Vagina (tissue), 2 donors: ENCODE data around the gene C10orf90.

Experiments
- CTCF ChIP-seq, 3 experiments: fragments of 450-650 bp in 2 of 3; fragments of 200-600 bp in 1 of 3; sonication (generic) in 1 of 3; IDR thresholded peaks; one replicate each; pipeline ENCODE4 v1.5.1; 2017 to 2019; ENCODE audit warnings: antibody characterized with exemption in 3 of 3, mild to moderate bottlenecking in 2 of 3, moderate library complexity in 2 of 3
- POLR2A ChIP-seq, 2 donors: fragments of 450-650 bp; IDR thresholded peaks; one replicate each; pipeline ENCODE4 v1.6.1; 2017; ENCODE audit warnings: antibody characterized with exemption in 2 of 2, mild to moderate bottlenecking in 2 of 2, moderate library complexity in 2 of 2

DNA sequence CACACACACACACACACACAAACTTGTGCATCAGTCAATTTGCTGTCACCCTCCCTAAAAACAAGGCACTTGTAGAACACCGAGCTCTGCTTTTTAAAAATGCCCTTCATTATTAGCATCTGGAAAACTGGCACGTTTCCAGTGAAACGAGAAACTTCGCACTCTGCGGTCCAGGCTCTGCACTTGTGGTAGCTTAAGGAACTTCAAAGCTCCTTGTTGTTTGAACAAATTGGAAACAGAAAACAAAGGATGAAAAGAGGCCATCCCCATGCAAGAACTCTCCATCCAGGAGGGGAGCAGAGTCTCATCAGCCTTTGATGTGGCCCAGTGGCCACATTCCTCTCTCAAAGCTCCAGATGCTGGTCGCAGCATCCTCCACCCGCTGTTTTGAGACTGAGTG is 105.1 kb downstream of the C10orf90 start:
- TF ChIP-seq CTCF (IDR thresholded peaks at IDR 0.05) (no peak), POLR2A (IDR thresholded peaks at IDR 0.05) (no peak)
